HepG2 (cell line): ENCODE data around the gene GUCY2F.

Experiments
- ATF1 ChIP-seq: IDR thresholded peaks from 2 replicates; pipeline ENCODE4 v1.6.1; 2016; ENCODE audit warnings: mild to moderate bottlenecking, control low read depth
- BHLHE40 ChIP-seq: IDR thresholded peaks from 2 replicates; pipeline ENCODE4 v1.6.1; 2011; ENCODE audit warnings: low read length, improper control_type of control experiment
- NRL ChIP-seq: sonication (generic); formaldehyde crosslinking; IDR thresholded peaks from 2 replicates; pipeline ENCODE4 v1.5.0; 2020; ENCODE audit warnings: missing genetic modification reagents, mild to moderate bottlenecking, moderate library complexity, borderline replicate concordance
- POLR2AphosphoS5 ChIP-seq: IDR thresholded peaks from 2 replicates; pipeline ENCODE4 v1.6.1; 2012; ENCODE audit warnings: low read depth, low read length
- YEATS4 ChIP-seq: sonication (generic); formaldehyde crosslinking; IDR thresholded peaks from 2 replicates; pipeline ENCODE4 v1.4.0; 2020; ENCODE audit warnings: missing genetic modification reagents, borderline replicate concordance
- ZNF136 ChIP-seq: sonication (generic); formaldehyde crosslinking; IDR thresholded peaks from 2 replicates; pipeline ENCODE4 v1.8.1; 2022; ENCODE audit warnings: low read depth, mild to moderate bottlenecking, moderate library complexity, missing genetic modification reagents
- TF ChIP-seq, protein P1 (sequence below): sonication (generic); formaldehyde crosslinking; conservative IDR thresholded peaks from 2 replicates; pipeline ENCODE4 v1.4.0; 2020; ENCODE audit warnings: missing genetic modification reagents
- TF ChIP-seq, protein P2 (sequence below): sonication (generic); formaldehyde crosslinking; IDR thresholded peaks from 2 replicates; pipeline ENCODE4 v1.8.0; 2022; ENCODE audit warnings: mild to moderate bottlenecking, missing genetic modification reagents, borderline replicate concordance

DNA sequence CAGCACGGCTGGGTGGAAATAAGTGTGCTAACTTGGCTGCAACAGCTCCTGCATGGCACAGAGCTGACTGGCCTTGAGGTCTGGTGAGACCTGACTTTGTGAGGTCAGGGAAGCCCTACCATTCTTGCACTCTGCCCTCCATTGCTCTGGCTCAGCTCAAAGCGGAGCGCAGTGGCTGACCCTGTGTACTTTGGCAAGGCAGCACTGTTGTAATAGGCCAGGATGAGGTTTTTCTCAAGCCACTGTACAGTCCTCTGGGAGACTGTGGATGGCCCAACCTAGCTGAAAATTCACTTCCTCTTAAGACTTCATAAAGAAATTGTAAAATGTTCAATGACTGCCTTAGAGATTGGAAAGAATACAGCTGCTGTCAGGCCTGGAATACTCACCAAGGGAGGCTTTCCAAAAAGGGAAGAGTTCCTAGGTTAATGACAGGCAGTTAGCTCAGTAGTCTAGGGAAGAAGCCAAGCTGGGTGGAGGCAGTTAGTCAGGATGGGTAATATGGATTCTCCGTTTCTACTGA lies 129.8 kb downstream of the GUCY2F start:
- TF ChIP-seq, protein P1, sequence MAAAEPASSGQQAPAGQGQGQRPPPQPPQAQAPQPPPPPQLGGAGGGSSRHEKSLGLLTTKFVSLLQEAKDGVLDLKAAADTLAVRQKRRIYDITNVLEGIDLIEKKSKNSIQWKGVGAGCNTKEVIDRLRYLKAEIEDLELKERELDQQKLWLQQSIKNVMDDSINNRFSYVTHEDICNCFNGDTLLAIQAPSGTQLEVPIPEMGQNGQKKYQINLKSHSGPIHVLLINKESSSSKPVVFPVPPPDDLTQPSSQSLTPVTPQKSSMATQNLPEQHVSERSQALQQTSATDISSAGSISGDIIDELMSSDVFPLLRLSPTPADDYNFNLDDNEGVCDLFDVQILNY (CRISPR knock-in tag): no peak
- TF ChIP-seq ZNF136 (CRISPR knock-in tag): no peak
- TF ChIP-seq ATF1: no peak
- TF ChIP-seq YEATS4 (CRISPR knock-in tag): no peak
- no peak for TF ChIP-seq NRL (CRISPR knock-in tag)
- TF ChIP-seq POLR2AphosphoS5: no peak
- TF ChIP-seq BHLHE40: no peak
- TF ChIP-seq, protein P2, sequence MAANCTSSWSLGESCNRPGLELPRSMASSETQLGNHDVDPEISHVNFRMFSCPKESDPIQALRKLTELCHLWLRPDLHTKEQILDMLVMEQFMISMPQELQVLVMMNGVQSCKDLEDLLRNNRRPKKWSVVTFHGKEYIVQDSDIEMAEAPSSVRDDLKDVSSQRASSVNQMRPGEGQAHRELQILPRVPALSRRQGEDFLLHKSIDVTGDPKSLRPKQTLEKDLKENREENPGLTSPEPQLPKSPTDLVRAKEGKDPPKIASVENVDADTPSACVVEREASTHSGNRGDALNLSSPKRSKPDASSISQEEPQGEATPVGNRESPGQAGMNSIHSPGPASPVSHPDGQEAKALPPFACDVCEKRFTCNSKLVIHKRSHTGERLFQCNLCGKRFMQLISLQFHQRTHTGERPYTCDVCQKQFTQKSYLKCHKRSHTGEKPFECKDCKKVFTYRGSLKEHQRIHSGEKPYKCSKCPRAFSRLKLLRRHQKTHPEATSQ: no peak
